Measurements from ENCODE around the gene GPC3.

DNA sequence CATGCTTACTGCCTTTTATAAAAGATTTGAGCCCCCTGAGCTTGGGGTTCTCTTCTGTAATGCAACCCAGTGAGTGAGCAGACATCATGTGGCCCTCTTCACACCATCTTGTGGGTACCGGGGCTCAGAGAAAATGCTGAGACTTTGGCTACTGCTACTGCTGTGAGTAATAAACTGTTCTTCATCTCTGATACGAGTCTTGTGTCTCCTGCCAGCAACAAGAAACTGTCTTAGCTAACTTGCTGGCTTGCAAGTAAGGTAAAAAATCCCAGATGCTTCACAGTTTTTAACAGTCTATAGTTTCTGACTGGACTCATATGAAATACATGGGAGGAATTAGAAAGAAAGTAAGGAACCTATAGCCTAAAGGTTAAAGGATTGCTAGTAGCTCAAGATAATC is 148.3 kb downstream of the GPC3 start:
- TF ChIP-seq CTCF (IDR thresholded peaks at IDR 0.05) (no peak), POLR2A (IDR thresholded peaks at IDR 0.05; ENCODE audit: low read depth) (no peak), EP300 (IDR thresholded peaks at IDR 0.05) (no peak), POLR2AphosphoS5 (IDR thresholded peaks at IDR 0.05) (no peak)

Measured in esophagus muscularis mucosa (tissue), 4 donors.